ENCODE results near the gene CTTN.

The CTTN gene

DNA sequence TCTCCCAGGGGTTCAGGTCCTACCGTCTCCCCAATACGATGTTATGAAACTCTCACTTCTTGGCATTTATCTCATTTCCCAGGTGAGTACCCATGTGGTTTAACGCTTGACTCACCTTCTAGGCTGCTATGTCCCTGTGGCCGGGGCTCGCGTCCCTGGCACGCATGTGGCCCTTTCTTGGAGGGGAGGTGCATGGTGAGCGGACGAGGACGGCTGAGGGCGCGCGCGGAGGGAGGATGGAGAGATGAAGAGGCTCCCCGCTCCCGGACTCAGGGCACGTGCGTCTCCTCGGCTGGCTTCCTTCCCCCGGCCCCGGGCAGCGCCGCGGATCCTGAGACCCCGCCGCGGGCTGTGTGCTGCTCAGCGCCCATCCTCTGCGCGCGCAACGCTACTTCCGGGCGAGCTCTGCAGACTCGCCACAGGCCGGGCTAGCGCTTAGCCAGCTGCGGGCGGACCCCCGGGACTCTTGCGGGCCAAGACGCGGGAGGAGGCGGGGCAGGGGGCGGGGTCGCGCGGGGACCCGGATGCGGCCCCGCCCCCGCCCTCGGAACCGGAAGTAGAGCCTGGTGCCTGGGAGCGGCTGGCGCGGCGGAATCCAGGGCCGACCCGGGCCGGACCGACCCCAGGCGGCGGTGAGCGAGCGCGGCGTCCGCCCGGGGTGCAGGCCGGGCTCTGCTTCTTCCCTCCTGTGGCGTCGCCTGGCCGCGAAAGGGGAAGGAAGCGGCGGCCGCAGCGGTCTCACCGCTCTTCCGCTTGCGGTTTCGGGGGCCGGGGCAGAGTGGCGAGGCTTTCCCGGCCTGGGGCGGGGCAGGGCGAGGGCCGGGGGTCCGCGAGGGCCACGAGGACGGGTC, at the start of gene CTTN:
TSS of gene CTTN (plus strand) at position 547 of the 851 bp plus-strand sequence. CDS start 8,769 bp downstream, outside the sequence.
- peak; percentile 93 for DNase-seq (ENCODE audit: low spot score)

DNA sequence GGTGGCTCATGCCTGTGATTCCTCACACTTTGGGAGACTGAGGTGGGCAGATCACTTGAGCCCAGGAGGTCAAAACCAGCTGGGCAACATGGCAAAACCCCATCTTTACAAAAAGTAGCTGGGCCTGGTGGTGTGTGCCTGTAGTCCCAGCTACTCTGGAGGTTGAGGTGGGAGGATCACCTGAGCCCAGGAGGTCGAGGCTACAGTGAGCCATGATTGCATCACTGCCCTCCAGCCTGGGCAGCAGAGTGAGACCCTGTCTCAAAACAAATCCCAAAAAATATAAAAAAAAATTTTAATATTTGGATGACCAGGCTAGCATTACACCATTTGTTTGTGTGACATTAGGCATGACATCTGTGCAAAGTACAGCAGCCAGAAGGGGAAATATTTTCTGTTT, 49.7 kb upstream of the CTTN start:
- no peak for DNase-seq (ENCODE audit: low spot score)

DNA sequence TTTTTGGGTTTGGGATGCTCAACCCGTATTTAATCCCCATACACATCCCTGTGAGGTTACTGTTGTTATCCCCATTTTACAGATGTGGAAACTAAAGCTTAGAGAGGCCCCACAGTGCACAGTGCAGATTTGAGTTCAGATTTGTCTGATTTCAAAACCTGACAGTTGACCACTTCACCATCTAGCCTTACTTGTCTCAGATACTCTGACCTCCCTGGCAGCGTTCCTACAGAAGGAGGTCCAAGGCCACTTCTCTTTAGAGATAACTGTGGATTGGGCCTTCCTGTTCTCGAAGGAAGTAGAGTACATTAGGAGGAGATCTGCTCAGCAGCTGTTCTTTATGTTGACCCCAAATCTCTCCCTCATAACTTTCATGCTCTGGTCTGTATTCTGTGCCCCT, 46.7 kb upstream of the CTTN start:
- DNase-seq (ENCODE audit: low spot score): no peak

DNA sequence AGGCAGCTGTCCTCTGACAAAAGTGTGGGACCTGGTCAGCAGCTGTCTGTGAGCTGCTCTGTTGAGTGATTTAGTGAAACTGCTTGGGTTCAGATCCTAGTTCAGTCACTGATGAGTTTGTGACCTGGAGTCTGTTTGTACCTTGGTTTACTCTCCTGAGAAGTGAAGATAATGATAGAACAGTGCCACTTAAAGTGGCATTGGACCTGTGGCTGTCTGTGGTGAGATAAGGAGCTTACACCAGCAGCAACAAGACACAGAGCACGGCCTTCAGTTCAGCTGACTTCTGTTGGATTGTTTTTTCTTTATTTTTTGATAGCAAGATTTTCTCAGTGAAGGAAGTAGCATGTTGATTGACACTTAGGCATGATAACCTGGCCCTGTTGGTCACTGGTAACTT, 46.2 kb upstream of the CTTN start:
- DNase-seq (ENCODE audit: low spot score): no peak

DNA sequence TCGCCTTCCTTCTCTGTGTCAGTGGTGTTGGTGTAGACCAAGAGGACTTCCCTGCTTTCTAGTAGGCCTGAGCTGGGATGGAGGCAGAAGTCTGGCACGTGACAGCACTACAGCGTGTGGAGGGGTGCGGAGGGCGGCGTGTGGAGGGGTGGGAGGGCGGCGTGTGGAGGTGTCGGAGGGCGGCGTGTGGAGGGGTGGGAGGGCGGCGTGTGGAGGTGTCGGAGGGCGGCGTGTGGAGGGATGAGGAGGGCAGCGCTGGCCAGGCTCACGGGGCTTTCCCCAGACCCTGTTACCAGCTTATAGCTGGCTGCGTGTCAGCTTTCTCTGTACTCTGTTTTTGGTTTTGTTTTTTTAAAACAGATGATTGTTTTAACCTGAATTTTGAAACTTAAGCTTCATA, 45.7 kb upstream of the CTTN start:
- DNase-seq (ENCODE audit: low spot score): no peak

DNA sequence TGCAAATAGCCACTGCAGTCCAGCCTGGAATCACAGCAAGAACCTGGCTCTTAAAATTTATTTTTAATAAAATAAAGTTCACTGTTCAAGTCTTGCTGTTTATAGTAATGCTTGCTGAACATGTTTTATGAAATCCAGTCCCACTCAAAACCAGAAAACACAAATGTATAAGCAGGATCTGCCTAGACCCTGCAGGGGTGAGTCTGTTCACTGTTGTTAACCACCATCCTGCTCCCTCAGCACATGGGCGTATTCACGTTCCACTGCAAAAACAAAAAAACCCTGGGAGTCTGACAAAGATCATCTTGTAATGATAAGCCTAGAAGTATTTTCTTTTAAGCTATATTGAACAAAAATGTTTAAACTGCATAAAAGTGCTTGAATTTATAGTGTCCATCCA, 45.0 kb upstream of the CTTN start:
- DNase-seq (ENCODE audit: low spot score): no peak

DNA sequence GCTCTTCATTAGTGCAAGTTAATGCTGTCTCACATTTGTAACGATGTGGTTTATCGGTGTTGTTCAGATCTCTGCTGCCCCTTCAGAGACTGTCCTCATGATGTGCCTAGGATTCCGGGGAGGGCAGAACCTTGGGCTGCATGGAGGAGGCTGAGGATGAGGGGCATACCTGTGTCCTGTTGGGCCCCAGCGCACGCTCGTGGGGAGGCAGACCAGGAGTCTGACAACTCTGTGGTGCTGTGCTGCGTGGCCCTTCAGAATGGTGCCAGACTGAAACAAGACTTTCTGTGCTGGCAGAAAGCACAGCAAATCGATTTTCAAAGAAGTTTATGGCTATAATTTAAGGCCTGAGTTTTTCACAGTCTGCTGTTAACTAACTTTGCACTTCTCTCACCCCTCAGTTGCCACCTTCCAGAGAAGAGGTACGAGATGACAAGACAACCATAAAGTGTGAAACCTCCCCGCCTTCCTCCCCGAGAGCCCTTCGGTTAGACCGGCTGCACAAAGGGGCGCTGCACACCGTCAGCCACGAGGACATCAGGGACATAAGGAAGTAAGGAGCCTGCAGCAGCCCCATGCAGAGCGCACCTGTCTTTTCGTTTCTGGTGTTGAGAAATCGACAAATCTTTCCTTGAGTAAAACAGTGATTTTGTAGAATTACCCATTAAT, 44.3 kb upstream of the CTTN start:
- no peak for DNase-seq (ENCODE audit: low spot score)

DNA sequence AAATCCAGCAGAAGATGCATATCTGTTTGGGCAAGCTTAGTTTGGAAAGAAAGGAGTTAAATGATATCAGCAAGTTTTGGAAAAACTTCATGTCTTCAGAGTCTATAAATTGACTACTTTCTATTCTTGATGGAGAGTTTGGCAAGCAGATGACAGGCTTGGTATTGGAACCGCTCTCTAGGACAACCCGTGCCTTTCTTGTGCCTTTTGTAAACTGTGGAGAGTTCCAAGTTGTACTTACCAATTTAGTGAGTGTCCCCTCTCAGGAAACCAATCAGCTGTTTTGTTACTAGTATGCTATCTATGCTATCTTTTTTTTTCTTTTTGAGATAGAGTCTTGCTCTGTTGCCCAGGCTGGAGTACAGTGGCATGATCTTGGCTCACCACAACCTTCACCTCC, 43.7 kb upstream of the CTTN start:
- no peak for DNase-seq (ENCODE audit: low spot score)

DNA sequence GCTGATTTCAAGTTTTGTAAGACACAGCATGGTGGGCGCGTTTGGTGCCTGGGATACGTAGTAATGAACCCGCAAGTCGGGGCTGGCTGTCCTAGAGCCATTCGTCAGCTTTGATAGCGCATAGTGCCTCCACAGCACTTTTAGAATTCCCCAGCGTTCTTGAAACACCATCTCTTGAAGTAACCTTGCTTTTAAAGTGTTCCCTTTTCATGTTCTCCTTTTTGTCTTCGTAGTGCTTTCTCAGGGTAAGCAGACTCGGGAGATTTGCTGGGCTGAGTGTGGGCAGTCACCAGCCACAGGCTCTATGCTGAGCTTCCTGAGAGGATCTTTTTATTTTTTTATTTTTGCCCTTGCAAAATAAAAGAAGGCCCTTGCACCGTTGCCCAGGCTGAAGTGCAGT, 39.6 kb upstream of the CTTN start:
- DNase-seq (ENCODE audit: low spot score): no peak

DNA sequence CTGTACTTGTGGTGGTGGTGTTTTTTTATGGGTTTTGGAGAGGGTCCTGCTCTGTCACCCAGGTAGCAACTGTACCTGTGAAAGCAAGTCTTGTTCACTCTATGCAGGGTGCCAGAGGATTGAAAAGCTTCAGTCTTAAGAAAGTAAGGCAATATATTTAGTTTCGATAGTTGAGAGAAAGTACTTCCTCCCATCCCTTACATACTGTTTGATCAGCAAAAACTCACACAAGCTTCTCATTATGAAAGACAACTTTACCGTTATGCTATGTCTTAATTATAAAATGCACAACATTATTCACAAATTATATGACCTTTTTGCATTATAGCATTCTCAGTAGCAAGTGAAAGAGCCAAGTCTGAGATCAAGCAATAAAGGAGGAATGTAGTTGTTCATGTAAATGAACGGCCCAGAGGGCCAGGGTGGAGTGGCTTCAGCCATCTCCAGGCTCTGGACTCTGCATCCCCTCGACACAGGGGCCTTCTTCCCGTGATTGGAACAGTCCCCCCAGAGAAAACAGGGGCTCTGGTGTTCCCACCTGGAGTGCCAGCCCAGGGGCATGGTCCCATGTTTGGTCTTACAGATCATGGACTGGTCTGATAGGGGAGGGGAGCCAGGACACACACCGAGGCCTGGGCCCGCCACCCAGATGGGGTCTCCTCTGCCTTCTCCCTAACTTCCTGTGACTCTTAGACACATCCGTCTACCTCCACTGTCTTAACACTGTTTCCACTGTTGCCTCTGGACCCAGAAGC, 38.7 kb upstream of the CTTN start:
- DNase-seq (ENCODE audit: low spot score): no peak

DNA sequence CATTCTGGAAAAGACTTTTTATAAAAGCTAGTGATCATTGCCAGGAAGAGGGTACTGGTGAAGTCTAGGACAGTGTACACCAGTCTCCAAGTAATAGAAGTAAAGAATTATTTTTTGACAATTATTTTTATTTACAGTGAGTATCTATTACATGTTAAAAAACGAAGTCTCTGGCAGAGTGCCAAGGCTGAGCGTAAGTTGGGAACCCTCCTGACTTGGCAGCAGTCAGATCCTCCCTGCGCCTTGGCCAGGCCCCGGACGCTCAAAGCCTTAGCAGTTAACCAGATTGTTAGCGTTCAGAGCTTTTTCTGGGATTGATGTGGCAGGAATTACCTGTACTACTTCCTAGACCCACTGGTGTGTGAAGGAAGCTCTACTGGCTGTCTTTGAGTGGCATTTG, 38.1 kb upstream of the CTTN start:
- no peak for DNase-seq (ENCODE audit: low spot score)

DNA sequence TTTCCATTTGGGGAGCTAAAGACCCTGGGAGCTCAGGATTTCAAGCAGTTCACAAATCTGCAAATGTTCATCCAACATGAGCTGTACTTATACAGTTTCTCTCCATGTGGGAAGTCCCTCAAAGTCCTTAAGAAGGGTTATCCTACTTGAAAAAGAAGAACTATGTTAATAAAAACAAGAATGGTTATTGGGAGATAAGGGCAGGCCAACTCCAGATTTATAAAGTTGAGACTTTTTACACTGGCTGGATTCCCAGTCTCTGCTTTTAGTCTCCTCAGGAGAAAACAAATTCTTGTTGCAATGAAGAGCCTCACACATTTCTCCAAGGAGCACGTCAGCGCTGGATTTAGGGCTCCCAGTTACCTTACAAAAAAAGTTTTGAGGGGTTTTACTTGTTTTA, 34.2 kb upstream of the CTTN start:
- no peak for DNase-seq (ENCODE audit: low spot score)

DNA sequence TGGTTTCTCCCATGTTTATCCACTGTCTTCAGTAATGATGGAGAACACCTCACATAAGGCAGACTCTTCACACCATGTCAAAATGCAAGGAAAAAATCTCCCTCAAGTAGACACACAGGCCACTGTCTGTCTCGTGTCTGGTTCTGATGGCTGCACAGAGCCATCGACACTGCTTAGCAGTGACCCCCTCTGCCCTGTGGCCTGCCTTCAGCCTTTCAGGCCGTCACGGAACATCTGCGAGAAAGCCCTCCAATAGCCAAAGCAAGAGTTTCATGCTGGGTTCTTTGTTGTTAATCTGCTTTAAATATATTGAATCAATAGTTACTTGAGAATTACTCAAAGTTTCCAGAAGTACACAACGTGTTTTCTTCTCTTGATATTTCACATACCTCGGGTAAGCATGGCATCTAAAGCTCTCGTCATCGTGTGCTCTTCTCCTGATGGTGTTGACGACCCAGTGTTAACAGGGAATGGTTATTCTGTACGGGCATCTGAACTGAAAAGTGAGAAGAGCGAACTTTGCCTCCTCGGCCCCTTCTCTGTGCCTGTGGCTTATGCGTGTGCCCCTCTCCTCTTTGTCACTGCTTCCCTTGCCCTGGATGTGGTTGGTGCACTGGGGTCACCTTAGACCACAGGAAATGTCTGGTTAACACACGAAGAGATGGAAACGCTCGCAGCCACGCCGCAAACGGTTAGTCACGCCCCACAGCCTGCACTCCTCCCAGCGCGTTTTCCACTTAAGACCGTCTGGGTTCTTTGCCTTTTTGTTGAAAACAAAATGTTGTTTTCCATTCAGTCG, 33.4 kb upstream of the CTTN start:
- no peak for DNase-seq (ENCODE audit: low spot score)

DNA sequence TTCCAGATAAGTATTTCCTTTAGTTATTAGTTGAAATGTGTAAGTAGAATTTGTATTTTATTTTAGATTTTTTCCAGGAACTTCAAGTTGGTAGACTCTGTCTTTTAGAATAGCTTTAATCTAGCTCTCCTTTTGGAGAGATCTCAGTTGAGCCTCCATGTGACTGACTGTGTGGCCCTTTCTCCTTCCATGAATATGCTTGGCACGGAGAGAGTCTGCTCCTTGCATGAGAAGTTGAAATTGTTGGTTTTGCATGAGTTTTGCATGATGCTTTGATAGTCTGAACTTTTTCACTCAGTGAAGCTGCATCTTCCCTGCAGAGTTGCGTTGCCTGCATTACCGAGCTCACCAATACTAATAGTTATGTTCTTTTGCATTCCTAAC, 32.8 kb upstream of the CTTN start:
- no peak for DNase-seq (ENCODE audit: low spot score)

DNA sequence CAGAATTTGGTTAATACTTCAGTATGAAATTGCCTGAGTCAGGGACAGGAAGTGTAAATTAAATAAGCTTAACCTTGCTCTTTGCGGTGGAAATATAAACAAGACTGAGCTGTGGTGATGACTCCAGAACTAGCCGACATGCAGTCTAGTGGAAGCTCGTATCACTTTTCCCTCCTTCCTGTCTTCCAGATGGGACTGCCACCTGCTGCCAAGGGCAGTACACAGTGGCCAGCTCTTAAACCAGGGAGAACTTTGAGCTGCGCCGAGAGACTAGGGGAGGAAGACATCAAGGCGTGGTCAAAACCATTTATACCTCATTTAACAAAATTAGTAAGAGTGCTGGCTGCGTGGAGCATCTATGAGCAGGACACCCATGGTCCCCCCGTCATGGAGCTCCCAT, 31.3 kb upstream of the CTTN start:
- no peak for DNase-seq (ENCODE audit: low spot score)

DNA sequence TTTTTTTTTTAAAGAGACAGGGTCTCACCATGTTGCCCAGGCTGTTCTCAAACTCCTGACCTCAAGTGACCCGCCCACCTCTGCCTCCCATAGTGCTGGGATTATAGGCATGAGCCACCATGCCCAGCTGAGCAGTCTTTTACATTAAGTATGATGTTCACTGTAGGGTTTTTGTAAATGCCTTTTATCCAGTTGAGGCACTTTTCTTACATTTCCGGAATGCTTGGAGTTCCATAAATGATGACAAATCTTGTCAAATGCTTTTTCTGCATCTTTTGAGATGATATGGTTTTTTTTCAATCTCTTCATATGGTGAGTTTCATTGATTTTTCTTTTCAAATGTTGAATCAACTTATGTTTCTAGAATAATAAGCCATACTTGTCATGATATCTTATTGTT, 29.4 kb upstream of the CTTN start:
- DNase-seq (ENCODE audit: low spot score): no peak

DNA sequence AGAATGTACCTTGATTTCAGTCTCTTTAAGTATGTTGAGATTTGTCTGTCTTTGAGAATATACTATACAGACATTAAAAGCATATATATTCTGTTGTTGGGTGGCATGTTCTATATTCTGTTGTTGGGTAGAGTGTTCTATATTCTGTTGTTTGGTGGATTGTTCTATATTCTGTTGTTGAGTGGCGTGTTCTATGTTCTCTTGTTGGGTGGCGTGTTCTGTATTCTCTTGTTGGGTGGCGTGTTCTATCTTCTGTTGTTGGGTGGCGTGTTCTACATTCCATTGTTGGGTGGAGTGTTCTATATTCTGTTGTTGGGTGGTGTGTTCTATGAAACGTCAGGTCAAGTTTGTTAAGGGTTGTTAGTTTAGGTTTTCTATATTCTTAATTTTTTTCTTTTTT, 27.1 kb upstream of the CTTN start:
- DNase-seq (ENCODE audit: low spot score): no peak

DNA sequence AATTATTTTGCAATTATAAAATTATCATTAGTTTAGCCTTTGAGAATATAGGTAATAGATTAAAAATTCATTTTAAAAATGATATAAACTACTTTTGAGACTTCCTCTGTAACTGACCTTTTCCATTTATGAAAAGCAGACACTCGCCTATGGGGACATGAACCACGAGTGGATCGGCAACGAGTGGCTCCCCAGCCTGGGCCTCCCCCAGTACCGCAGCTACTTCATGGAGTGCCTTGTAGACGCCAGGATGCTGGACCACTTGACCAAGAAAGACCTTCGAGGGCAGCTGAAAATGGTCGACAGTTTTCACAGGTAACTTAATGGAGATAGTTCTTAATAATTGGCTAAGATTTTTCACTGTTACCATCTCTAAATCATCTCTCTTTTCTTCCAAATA, 26.3 kb upstream of the CTTN start:
- DNase-seq (ENCODE audit: low spot score): no peak

DNA sequence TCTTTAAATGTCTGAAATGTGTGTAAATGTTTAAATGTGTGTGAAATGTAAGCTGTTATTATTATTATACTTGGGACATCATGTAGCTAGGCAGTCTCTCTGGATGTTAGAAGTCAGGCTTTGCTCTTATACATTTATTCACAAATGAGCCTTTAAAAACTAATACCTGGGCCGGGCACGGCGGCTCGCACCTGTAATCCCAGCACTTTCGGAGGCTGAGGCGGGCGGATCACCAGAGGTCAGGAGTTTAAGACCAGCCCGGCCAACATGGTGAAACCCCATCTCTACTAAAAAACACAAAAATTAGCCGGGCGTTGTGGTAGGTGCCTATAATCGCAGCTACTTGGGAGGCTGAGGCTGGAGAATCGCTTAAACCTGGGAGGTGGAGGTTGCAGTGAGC, 21.7 kb upstream of the CTTN start:
- no peak for DNase-seq (ENCODE audit: low spot score)

DNA sequence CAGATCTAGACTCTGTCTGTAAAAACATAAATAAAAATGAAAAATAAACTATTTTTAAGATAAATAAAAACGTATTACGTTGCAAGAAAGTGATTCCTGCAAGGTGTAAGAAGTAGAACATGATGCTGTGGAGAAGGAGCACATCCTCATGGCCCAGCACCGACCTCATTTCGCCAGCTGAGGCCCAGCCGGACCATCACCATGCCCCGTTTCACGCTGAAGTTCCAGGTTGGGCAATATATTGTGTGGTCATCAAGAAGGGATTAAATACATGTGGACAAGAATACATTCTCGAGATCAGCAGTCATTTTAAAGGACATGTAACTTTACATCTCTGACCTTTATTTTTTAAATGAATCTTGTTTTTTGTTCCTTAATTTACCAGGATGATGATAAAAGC, 20.7 kb upstream of the CTTN start:
- DNase-seq (ENCODE audit: low spot score): no peak

DNA sequence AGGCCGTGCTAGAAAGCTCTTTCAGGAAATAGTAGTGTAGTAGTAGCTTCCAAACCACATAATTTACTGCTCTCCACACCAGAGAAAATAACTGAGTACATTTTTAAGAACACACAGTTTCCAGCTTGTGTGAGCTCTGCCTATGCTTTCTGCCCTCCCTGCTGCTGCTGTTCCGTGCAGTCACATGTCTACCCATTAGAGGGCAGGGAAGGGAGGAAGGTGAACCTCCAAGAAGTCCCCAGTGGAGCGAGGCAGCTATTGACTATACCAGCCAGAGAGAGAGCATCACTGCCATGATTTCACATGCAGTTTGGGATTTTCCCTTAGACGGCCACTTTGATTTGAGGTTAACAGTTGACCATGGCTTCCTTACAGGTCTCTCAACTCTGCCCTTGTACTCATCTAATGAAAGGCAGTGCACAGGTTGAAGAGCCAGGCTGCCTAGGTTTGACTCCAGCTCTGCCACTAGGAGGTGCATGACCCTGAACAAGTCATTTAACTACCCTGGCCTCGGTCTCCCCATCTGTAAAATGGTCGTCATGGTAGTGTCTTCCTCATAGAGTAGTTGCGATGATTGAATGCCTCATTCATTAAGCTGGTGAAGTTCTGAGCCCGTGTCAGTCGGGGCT, 19.7 kb upstream of the CTTN start:
- DNase-seq (ENCODE audit: low spot score): no peak

DNA sequence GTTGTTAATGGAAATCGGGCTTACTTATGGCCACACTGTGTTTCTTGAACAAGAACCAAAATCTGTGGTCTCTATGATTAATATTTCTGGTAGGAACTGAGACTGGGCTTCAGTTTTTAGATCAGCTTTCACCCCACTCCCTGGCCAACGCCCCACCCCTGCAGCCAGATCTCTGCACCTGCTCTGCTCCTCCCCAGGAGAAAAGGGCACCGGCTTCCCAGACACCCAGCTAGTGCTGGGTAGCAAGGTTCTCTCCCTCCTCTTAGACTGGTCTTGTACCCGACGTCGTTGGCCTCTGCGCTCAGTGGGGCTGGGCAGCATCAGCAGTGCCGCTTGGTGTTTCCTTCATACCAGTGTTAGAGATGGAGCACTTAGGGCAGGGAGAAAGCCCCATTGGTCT, 17.0 kb upstream of the CTTN start:
- DNase-seq (ENCODE audit: low spot score): no peak
